ENCODE measurements around the gene TMEM59.
"Not testable (repeated sequence)": the region's sequence is repeated elsewhere in the genome, so short reads cannot be mapped to it uniquely, and the experiment has no call there.

TMEM59 gene

DNA sequence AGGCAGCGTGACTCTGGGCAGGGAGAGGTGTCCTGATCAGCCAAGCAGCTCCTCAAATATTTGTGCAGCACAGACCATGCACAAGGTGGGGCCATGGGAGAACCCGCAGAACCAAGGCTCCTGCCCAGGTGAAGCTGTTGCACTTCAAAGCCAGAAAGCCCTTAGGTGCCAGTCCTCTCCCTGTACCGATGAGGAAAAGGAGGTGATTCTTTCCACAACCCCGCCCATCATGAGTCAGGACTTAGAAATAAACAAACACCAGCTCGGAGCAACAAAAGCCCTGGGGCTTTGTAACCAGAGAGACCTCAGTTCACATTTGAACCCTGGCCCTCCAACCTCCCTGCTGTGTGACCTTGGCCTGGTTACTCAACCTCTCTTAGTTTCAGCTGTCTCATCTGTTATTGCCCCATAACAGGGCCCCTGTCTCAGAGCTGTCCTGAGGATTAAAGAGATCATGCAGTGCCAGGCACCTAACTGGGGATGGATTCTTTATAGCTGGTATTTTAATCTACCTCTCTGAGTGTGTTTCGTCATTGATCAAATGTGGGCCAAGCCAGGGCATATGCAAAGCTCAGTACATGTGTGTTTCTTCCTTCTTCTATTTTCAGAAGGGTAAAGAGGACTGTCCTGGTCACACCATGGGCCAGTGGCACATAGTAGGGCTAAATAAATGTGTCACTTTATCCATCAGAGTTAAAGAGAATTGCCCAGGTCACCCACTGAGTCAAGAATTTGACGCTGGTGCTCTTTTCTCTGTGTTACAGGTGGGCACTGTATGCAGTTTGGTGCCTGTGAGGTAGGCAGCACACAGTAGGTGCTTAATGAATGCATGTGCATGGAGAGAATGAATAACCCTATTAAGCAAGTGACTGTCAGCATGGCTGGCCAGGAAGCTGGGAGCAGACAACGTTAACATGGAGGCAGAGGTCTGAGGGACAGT, 36.4 kb downstream of the TMEM59 start:
- no peak for DNase-seq
- intact Hi-C loops (cut with DNase I): no loop called here

DNA sequence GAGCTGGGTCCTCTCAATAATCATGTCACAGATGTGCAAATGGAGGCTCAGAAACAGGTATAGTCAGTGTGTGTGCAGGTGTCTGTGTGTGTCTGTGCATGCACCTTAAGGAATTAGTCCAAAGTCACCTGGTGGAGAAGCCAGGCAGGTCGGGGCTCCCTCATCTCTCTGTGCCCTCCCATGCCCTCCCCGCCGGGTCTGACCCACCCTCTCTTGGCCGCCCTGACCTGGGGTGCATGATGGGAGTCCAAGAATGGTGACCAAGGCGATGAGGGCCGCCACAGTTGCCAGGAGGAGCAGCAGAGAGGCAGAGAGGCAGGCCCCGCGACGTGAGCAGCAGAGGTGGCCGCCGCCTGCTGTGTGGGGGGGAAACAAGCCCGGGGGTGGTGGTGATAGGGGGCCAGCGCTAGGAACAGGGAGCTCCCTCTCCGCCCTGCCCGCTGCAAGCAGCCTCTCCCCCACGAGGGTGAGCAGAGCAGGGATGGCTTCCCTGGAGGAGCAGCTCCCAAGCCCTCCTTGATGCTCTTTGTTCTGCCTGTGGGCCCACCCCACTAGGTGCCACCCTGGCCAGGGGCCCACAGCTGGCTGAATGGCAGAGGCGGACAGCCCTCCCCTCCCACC, 38.9 kb downstream of the TMEM59 start:
- DNase-seq: peak in 1 of 10 donors; percentile 71
- intact Hi-C loops (cut with DNase I): no loop called here

DNA sequence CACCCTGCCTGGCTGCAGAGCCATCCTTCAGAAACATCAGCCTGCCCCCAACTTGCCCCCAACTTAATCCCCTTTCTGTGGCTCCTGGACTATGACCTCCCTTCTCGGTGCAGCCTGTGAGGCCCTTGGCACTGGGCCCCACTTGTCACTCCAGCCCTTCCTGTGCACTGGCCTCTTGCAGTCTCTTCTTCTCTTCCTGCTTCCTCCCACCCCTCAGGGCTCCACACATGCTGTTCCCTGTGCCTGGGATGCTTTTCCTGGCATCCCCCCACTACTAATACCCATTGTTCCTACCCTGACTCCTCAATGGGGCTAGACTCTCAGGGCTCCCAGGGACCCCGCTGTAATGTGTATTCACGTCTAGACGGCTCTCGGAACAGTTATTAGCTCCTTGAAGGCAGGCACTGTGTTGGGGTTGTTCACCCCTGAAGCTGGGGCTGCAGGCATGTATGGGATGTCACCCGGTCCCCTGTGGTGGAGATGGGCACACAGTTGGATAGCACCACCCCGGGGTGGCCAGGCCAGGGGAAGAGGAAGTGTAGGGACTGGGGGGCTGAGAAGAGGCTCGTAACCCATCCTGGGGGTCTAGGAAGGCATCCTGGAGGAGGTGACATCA, 39.5 kb downstream of the TMEM59 start:
- intact Hi-C loops (cut with DNase I): no loop called here
- DNase-seq: no peak

DNA sequence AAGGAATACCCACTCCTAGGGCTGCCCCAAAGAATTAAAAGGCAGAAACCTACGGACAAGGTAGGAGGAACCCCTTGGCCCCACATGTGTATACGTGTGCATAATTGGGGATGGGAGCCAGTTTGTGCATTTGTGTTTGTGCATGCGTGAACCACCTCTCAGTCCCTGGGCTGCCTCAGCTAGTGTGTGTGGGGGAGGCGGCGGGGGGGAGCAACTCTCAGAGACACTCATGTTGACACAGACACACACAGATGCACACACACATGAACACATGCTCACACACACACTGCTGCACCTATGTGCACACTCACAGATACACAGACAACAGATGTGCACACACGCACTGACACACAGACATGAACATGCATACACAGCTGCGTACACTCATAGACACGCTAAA, 40.1 kb downstream of the TMEM59 start:
- DNase-seq: no peak
- intact Hi-C loops (cut with DNase I): no loop called here

DNA sequence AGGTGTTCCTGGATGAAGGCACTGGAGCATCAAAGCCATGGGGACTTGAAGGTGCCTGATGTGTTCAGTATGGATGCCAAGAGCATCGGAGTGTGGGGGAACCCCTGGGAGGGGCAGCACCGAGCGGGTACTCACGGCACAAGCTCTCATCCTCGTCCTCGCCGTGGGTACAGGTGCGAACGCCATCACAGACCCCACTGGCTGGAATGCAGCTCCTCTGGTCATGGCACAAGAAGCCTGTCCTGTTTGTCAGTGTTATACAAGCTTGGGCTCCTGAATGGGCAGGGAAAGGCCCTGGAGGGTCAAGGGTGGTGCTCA, 41.0 kb downstream of the TMEM59 start:
- DNase-seq: no peak
- intact Hi-C loops (cut with DNase I): no loop called here

DNA sequence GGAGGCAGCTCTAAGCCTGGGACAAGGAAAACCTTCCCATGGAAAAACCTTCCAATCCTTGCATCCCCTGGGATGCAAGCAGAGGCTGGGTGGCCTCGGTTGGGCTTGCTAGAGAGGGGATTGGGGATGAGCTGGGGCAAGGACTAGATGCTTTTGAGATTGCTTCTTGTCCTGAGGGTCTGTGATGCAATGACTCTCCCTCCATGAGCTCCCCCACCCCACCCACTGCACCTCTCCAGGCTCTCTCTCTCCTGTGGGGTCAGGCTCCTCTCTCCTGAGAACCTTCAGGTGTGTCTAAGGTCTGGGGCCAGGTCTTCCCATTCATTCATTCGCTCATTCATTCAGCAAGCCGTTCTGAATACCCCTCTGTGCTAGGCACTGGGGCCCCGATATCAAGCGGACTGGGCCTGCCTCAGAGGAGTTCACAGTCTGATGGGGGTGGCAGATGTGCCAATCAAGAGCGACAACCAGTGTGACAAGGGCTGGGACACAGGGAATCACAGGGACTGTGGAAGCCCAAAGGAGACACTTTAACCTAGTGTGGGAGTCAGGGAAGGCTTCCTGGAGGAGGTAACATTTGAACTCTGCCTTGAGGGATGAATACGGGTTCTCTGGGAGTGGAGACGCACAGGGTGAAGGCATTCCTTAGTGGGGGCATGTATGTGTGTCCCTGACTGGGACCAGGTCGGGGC, 41.5 kb downstream of the TMEM59 start:
- DNase-seq: no peak
- intact Hi-C loops (cut with DNase I): no loop called here

DNA sequence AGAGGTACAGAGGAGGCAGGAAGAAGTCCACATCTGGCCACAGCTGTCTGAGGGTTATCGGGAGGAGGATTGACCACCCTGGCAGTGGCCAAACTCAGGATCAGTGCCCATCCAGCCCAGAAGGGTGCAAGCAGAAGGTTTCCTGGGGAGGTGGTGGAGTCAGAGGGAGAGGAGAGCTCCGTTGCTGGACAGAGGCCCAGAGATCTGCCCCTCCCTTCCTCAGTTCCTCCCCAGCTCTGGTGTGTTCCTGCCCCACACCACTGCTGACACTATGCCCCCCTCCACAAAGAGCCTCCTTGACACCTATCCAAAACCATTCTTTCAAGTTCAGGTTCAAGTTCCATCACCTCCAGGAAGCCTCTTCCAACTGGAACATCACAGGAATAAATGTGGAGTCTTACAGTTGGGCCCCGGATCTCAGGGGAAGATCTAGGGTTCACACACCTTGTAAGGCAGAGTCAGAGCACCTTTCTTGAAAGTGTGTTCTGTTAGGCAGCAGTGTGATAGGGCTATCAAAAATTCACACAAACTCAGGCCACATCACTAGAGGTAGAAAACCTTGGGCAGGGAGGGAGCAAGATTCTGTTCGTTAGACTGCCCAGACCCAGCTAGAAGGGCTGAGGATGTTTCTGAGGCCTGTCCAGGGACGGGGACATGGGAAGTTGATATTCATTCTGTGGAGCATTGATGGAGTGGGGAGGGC, 42.4 kb downstream of the TMEM59 start:
- intact Hi-C loops (cut with DNase I): no loop called here
- no peak for DNase-seq

DNA sequence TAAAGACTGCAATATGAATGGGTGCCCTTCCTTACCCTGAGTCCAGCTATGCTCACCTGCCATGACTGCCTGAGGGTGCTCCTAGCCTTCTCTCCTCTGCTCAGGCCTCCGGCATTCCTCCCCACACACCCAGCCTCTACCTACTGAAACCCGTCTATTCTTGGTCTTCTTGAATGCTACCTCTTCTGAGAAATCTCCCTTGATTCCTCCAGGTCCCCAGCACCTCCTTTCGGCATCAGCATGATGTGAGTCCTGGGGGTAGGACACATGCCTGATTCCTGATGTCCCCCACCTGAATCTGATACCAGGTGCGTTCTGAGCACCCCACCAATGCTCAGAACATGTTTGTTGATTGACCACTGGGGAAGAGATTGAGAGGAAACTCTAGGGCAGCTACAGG, 43.6 kb downstream of the TMEM59 start:
- intact Hi-C loops (cut with DNase I): no loop called here
- DNase-seq: no peak

DNA sequence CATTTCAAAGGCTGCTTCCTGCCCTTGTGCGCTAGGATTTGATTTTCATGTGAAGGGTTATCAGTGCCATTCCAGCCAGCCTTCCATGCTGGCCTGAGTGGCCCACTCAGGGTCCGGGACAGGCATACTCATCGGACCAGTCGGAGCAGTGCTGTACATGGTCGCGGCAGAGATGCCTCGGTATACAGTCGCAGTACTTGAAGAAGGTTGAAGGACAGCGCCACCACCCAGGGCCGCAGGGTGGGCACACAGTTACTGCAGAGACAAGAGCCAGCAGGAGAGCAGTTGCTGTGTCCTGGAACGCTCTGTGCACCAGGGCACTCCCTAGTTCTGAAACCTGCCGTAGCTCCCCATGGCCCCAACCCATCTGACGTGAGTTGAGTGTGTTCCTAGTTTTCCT, 44.1 kb downstream of the TMEM59 start:
- intact Hi-C loops (cut with DNase I): no loop called here
- no peak for DNase-seq

DNA sequence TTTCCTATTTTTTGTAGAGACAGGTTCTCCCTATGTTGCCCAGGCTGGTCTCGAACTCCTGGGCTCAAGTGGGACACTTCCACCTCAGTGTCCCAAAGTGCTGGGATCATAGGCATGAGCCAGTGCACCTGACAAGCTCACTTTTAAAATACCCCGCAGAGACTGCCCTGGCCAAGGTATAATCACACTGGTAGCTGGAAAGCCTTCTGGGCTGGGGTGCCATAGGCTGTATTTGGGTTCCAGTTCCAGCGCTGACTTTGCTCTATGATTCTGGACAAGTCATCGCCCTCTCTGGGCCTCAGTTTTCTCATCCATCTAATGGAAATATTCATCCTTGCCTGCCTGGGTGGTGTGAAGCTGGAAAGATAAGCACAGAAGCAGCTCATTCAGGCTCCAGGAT, 45.4 kb downstream of the TMEM59 start:
- intact Hi-C loops (cut with DNase I): no loop called here
- no peak for DNase-seq

DNA sequence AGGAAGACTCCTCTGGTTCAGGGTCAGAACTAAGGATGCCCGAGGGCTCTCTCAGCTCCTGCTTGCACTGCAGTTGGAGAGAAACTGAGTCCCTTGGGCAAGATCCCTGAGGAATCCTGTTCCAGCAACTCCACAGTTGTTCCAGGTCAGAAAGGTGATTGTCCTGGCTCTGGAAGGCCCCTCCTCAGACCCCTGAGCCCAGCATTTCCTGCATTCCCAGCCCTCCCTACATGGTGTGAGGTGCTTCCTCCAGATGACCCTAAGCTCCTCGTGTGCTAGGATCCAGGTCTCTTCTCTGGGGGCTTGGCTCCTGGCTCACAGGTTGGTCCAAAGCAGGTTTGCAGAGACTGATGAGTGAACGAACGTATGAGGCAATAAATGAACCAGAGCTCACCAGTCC, 46.5 kb downstream of the TMEM59 start:
- intact Hi-C loops (cut with DNase I): no loop called here
- no peak for DNase-seq

DNA sequence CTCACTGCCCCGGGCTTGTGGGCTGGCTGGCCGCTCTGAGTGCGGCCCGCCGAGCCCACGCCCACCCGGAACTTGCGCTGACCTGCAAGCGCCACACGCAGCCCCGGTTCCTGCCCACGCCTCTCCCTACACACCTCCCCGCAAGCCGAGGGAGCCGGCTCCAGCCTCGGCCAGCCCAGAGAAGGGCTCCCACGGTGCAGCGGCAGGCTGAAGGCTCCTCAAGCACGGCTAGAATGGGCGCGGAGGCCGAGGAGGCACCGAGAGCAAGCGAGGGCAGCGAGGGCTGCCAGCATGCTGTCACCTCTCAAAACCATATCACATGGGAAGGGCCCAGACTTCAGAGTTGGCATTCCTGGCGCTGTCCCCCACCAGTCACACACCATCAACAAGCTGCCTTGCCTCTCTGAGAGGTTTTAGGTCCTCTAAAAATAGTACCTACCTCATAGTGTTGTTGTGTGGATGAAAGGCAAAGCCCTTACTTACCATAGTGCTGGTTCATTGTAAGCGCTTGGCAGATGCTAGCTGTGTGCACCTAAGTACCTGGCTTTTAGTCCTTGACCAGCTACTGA, 48.4 kb downstream of the TMEM59 start:
- DNase-seq: no peak
- intact Hi-C loops (cut with DNase I): no loop called here

DNA sequence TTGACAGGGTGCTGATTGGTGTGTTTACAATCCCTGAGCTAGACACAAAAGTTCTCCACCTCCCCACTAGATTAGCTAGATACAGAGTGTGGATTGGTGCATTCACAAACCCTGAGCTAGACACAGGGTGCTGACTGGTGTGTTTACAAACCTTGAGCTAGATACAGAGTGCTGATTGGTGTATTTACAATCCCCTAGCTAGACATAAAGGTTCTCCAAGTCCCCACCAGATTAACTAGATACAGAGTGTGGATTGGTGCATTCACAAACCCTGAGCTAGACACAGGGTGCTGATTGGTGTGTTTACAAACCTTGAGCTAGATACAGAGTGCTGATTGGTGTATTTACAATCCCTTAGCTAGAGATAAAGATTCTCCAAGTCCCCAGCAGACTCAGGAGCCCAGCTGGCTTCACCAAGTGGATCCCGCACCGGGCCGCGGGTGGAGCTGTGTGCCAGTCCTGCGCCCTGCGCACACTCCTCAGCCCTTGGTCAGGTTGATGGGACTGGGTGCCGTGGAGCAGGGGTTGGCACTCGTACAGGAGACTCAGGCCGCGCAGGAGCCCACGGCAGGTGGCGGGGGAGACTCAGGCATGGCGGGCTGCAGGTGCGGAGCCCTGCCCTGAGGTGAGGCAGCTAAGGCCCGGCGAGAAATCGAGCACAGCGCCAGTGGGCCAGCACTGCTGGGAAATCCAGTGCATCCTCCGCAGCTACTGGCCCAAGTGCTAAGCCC, 49.1 kb downstream of the TMEM59 start:
- intact Hi-C loops (cut with DNase I); DNase-seq: not testable (repeated sequence)

DNA sequence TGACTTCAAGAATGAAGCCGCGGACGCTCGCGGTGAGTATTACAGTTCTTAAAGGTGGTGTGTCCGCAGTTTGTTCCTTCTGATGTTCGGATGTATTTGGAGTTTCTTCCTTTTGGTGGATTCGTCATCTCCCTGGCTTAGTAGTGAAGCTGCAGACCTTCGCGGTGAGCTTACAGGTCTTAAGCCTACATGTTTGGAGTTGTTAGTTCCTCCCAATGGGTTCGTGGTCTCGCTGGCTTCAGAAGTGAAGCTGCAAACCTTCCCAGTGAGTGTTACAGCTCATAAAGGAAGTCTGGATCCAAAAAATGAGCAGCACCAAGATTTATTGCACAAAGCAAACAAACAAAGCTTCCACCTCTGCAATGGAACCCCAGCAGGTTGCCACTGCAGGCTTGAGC, 49.8 kb downstream of the TMEM59 start:
- DNase-seq: no peak
- intact Hi-C loops (cut with DNase I): no loop called here

DNA sequence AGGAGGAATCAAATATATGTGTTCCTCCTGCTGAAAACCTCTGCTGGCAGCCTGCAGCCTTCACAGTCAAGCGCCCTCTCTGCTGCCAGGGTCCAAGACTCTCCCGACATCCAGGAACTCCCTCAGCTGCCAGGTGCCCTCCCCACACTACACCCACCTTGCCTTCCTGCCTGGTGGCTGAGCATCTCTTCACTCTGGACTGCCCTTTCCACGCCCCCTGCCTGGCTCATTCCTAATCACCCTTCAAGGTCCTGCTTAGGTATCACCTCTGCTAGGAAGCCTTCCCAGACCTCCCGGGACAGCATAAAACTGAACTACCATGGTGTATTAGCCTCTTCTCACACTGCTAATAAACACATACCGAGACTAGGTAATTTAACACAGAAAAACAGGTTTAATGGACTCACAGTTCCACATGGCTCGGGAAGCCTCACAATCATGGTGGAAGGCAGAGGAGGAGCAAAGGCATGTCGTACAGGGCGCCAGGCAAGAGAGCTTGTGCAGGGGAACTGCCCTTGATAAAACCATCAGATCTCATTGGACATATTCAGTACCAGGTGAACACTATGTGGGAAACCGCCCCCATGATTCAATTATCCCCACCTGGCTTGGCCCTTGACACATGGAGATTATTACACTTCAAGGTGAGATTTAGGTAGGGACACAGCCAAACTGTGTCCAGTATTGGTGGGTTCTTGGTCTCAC, 50.3 kb downstream of the TMEM59 start:
- no peak for DNase-seq
- intact Hi-C loops (cut with DNase I): no loop called here

DNA sequence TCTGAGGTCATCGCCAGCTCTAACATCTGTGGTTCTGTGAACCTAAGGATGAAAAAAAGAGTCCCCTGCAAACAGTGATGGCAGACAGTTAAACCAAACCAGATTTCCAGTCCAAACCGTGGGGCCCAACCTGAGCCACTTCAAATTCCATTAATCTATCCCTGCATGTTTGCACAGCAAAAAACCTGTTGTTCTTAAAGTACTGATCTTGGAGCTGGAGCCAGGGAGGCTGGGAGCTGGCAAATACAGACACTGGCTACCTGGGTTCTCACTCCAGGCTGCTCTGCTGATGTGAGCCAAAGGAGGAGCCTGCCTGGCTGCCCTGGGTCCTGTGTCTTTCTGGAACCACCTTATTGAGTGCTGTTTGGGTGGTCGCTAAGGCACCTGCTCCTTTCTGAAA, 51.4 kb downstream of the TMEM59 start:
- intact Hi-C loops (cut with DNase I): no loop called here
- peak in 1 of 10 donors; percentile 18 for DNase-seq

DNA sequence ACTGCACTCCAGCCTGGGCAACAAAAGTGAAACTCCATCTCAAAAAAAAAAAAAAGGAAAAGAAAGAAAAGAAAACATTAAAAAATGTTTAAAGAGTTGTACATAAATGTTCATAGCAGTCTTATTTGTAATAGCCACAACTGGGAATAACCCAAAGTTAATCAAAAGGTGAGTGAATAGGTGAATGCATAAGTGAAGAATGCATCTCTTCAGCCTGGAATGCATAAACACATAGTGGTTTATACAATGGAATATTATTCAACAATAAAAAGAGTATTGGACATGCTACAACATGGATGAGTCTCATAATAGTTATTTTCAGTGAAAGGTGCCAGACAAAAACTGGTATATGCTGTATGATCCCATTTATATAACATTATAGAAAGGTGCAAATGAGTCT, 53.1 kb downstream of the TMEM59 start:
- intact Hi-C loops (cut with DNase I): no loop called here
- DNase-seq: no peak

DNA sequence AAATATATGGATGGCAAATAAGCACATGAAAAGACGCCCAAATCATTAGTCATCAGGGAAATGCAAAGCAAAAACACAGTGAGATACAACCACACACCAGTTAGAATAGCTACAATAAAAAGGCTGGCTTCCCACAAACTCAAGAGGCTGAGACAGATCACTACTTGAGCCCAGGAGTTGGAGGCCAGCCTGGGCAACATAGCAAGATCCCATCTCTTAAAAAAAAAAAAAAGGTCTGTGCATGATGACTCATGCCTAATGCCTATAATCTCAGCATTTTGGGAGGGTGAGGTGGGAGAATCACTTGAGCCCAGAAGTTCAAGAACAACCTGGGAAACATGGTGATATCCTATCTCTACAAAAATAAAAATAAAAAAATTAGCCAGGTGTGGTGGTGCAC, 54.8 kb downstream of the TMEM59 start:
- intact Hi-C loops (cut with DNase I): no loop called here
- peak in 1 of 10 donors; percentile 6 for DNase-seq

DNA sequence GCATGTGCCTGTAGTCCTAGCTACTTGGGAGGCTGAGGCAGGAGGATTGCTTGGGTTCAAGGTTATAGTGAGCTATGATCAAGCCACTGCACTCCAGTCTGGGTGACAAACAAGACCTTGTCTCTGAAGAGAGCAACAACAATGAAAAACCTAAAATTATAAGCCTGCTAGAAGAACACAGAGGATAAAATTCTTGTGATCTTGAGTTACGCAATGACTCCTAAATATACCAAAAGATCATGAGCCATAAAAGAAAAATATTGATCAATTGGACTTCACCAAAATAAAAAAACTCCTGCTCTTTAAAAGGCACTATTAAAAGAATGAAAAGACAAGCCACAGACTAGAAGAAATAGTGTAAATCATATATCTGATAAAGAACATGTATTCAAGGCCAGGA, 57.3 kb downstream of the TMEM59 start:
- no peak for DNase-seq
- intact Hi-C loops (cut with DNase I): no loop called here

Measured in posterior cingulate gyrus (tissue), 11 donors.